CD4-positive, alpha-beta T cell treated with Interleukin-6 for 4 hours (primary cell): ENCODE results near the gene FRA10AC1.

Source experiments
- DNase-seq: peaks from one replicate; pipeline ENCODE4 v3.0.0-alpha.2; 2020; ENCODE audit warnings: mixed read lengths

The FRA10AC1 gene

DNA sequence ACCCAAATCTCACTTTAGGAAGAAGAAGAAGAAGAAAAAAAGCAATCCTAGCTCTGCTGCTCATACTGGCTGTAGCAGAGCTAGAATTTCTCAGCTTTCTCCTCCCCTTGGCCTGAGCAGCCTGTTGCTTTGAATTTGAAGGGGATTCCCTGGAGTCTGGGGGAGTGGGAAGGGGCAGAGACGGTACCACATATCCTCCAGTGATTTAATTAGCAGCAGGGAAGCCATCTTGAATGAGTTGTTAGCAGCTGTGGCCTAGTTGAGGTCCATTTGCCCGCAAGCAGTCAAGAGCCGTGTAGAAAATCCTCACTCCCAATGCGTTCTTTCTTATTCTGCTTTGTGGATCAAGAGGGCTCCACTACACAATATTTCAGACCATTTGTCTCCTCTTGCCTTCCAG lies 73.5 kb downstream of the FRA10AC1 start:
- DNase-seq: no peak

DNA sequence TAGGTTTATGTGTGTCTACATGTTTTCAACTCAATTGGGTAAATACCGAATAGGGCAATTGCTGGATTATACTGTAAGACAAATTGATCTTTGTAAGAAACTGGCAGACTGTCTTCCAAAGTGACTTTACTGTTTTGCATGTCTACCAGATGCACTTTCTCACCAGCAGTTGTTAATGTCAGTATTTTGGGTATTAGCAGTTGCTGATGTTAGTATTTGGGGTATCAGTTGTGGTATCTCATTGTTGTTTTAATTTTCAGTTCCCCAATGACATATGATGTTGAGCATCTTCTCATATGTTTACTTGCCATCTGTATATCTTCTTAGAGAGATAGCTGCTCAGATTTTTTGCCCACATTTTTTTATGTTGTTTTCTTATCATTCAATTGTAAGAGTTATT lies 79.5 kb downstream of the FRA10AC1 start:
- DNase-seq: no peak

DNA sequence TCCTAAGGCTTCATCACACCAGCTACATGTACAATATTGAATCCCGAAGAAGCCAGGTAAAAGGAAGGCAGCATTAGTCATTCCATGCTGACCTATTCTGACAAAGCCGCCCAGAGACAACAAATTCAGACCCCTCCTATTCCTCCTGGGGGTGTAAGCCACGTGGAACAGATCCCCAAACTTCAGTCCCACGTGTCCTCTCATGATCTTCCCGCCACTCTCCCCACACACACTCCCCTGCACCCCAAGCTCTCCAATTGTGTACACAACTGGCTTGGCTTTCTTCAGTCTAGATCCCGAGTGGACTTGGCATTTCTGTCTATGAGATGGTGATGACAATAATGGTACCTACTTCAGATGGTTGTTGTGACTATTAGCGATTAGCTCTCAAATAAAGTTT lies 81.5 kb downstream of the FRA10AC1 start:
- DNase-seq: no peak
